Ovary (tissue), 3 donors: Measurements from ENCODE around the gene POLR1E.

ENCODE experiments used
- EP300 ChIP-seq: sonication (generic); formaldehyde crosslinking; IDR thresholded peaks from one replicate; pipeline ENCODE4 v1.6.1; 2017; ENCODE audit warnings: antibody characterized with exemption
- POLR2A ChIP-seq: fragments of 450-650 bp; IDR thresholded peaks from one replicate; pipeline ENCODE4 v1.6.1; 2017; ENCODE audit warnings: antibody characterized with exemption, mild to moderate bottlenecking, moderate library complexity
- TF ChIP-seq, protein P1 (sequence below), 3 donors: fragments of 450-650 bp in 2 of 3; fragments of 200-600 bp in 1 of 3; IDR thresholded peaks; one replicate each; pipeline versions ENCODE4 v1.5.1 to v1.8.0; 2016 to 2022; ENCODE audit warnings: antibody characterized with exemption in 3 of 3, mild to moderate bottlenecking in 1 of 3
- donor health status: DM: no; HTN: no; CAD: no.

DNA sequence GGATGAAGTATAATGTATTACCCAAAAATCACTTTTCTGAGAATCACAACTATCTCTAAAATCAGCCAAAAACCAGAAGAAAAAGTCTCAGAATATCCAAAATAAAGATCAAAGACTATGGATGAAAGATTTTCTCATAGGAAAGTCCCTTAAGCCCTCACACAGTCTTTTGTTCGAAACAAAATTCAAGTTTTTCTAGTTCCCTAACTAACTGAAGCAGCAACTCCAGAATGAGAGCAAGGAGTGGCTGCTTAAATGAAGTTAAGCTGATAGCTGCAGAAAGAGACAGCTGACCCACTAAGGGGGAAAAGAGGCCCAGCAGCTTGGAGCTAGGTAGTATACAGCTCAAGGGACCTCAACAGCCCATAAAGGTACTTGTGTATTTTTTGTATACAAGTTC is 28.9 kb upstream of the POLR1E start:
- TF ChIP-seq, protein P1, sequence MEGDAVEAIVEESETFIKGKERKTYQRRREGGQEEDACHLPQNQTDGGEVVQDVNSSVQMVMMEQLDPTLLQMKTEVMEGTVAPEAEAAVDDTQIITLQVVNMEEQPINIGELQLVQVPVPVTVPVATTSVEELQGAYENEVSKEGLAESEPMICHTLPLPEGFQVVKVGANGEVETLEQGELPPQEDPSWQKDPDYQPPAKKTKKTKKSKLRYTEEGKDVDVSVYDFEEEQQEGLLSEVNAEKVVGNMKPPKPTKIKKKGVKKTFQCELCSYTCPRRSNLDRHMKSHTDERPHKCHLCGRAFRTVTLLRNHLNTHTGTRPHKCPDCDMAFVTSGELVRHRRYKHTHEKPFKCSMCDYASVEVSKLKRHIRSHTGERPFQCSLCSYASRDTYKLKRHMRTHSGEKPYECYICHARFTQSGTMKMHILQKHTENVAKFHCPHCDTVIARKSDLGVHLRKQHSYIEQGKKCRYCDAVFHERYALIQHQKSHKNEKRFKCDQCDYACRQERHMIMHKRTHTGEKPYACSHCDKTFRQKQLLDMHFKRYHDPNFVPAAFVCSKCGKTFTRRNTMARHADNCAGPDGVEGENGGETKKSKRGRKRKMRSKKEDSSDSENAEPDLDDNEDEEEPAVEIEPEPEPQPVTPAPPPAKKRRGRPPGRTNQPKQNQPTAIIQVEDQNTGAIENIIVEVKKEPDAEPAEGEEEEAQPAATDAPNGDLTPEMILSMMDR (IDR thresholded peaks at IDR 0.05), result no peak
- TF ChIP-seq POLR2A, result no peak
- TF ChIP-seq EP300, result no peak
